SKM-1 (cell line): ENCODE data around the gene ZDHHC11B.
"Not testable (repeated sequence)": the region's sequence is repeated elsewhere in the genome, so short reads cannot be mapped to it uniquely, and the experiment has no call there.

Experiments used
- DNase-seq: peaks from one replicate; lab custom pipeline; 2025; ENCODE audit not compliant: unreplicated experiment; lab: John Stamatoyannopoulos, UW

The ZDHHC11B gene

GRCh38 chr5:727087-727486 is 57.4 kb downstream of the ZDHHC11B start:
- DNase-seq, result not testable (repeated sequence)

- DNase-seq, result not testable (repeated sequence)
Observed at GRCh38 chr5:723865-724264, 60.7 kb downstream of the ZDHHC11B start.

- DNase-seq, result not testable (repeated sequence)
Observed at GRCh38 chr5:723309-723708, 61.2 kb downstream of the ZDHHC11B start.

GRCh38 chr5:719379-719778 is 65.2 kb downstream of the ZDHHC11B start:
- not testable (repeated sequence) for DNase-seq

- DNase-seq, result no peak
Observed at GRCh38 chr5:717143-717542, 67.4 kb downstream of the ZDHHC11B start.

- DNase-seq, result not testable (repeated sequence)
Observed at GRCh38 chr5:716740-717139, 67.8 kb downstream of the ZDHHC11B start.

- not testable (repeated sequence) for DNase-seq
Observed at GRCh38 chr5:715636-716035, 68.9 kb downstream of the ZDHHC11B start.

- DNase-seq, result not testable (repeated sequence)
Observed at GRCh38 chr5:714215-715118, 70.1 kb downstream of the ZDHHC11B start.

GRCh38 chr5:713686-714085 is 70.8 kb downstream of the ZDHHC11B start:
- not testable (repeated sequence) for DNase-seq

GRCh38 chr5:708848-709517 is 75.5 kb downstream of the ZDHHC11B start:
- not testable (repeated sequence) for DNase-seq

- DNase-seq, result not testable (repeated sequence)
Observed at GRCh38 chr5:708374-708773, 76.2 kb downstream of the ZDHHC11B start.

- not testable (repeated sequence) for DNase-seq
Observed at GRCh38 chr5:706127-706526, 78.4 kb downstream of the ZDHHC11B start.

GRCh38 chr5:696753-697702 is 87.5 kb downstream of the ZDHHC11B start:
- not testable (repeated sequence) for DNase-seq

- DNase-seq, result not testable (repeated sequence)
Observed at GRCh38 chr5:696191-696590, 88.3 kb downstream of the ZDHHC11B start.

GRCh38 chr5:695475-695874 is 89.1 kb downstream of the ZDHHC11B start:
- DNase-seq, result not testable (repeated sequence)

GRCh38 chr5:694042-694431 is 90.5 kb downstream of the ZDHHC11B start:
- DNase-seq, result not testable (repeated sequence)

GRCh38 chr5:693271-694041 is 91.1 kb downstream of the ZDHHC11B start, which contains the start of gene TPPP:
Gene TPPP (minus strand): TSS chr5:693352. CDS start chr5:678060, 15,292 bp downstream.
- DNase-seq, result not testable (repeated sequence)

GRCh38 chr5:692529-693041 is 91.9 kb downstream of the ZDHHC11B start:
- not testable (repeated sequence) for DNase-seq

GRCh38 chr5:691817-692528 is 92.6 kb downstream of the ZDHHC11B start:
- no peak for DNase-seq
